Transverse colon (tissue), 4 donors: ENCODE measurements around the gene METTL2B.

ENCODE experiments used
- CTCF ChIP-seq, 5 experiments: fragments of 200-600 bp in 3 of 5; fragments of 450-650 bp in 2 of 5; sonication (generic) in 3 of 5; IDR thresholded peaks; 1 replicate in 2 of 5; 2 replicates in 3 of 5; pipeline ENCODE4 v1.5.1; 2016 to 2017; ENCODE audit warnings: antibody characterized with exemption in 5 of 5, inconsistent platforms in 3 of 5, mild to moderate bottlenecking in 2 of 5, moderate library complexity in 1 of 5
- POLR2AphosphoS5 ChIP-seq, 3 donors: sonication (generic); formaldehyde crosslinking; IDR thresholded peaks; one replicate each; pipeline ENCODE4 v1.6.1; 2016; ENCODE audit warnings: antibody characterized with exemption in 3 of 3

DNA sequence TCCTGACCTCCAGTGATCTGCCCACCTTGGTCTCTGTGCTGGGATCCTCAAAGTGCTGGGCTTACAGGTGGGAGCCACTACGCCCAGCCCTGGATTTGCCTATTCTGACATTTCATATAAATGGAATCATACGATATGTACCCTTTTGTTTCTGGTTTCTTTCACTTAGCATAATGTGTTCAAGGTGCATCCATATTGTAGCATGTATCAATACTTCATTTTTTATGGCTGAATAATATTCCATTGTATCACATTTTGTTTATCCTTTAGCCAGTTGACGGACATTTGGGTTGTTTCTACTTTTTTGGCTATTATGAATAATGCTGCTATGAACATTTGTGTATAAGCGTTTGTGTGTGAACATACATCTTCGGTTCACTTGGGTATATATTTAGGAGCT is 25.6 kb upstream of the METTL2B start:
- TF ChIP-seq POLR2AphosphoS5 (IDR thresholded peaks at IDR 0.05) (no peak), CTCF (IDR thresholded peaks at IDR 0.05) (no peak)
